Stimulated activated effector memory CD8-positive, alpha-beta T cell treated with anti-CD3 and anti-CD28 coated beads, Interleukin-12 subunit alpha, Interleukin-12 subunit beta, amount 100 ng/mL, for 72 hours (primary cell): ENCODE data around the gene MTUS2.

Source experiments
- ATAC-seq: fragments of 150-1000 bp; cut with Tn5 transposase; 2 replicates; pipeline ENCODE4 v1.10.0; 2021
- DNase-seq, 2 donors: peaks; one replicate each; pipeline ENCODE4 v3.0.0; 2021 to 2022; ENCODE audit warnings: low spot score in 2 of 2
- H3K27ac Mint-ChIP-seq: one replicate; pipeline ENCODE4 v1.8.0; 2022; ENCODE audit warnings: mild to moderate bottlenecking, mixed read lengths
- H3K36me3 Mint-ChIP-seq: one replicate; pipeline ENCODE4 v1.8.0; 2022; ENCODE audit warnings: mild to moderate bottlenecking, mixed read lengths
- H3K4me1 Mint-ChIP-seq: one replicate; pipeline ENCODE4 v1.8.0; 2022; ENCODE audit warnings: mixed read lengths
- H3K4me3 Mint-ChIP-seq: one replicate; pipeline ENCODE4 v1.8.0; 2022; ENCODE audit warnings: mild to moderate bottlenecking, mixed read lengths
- H3K9me3 Mint-ChIP-seq: one replicate; pipeline ENCODE4 v1.8.0; 2022; ENCODE audit warnings: mixed read lengths

The MTUS2 gene

DNA sequence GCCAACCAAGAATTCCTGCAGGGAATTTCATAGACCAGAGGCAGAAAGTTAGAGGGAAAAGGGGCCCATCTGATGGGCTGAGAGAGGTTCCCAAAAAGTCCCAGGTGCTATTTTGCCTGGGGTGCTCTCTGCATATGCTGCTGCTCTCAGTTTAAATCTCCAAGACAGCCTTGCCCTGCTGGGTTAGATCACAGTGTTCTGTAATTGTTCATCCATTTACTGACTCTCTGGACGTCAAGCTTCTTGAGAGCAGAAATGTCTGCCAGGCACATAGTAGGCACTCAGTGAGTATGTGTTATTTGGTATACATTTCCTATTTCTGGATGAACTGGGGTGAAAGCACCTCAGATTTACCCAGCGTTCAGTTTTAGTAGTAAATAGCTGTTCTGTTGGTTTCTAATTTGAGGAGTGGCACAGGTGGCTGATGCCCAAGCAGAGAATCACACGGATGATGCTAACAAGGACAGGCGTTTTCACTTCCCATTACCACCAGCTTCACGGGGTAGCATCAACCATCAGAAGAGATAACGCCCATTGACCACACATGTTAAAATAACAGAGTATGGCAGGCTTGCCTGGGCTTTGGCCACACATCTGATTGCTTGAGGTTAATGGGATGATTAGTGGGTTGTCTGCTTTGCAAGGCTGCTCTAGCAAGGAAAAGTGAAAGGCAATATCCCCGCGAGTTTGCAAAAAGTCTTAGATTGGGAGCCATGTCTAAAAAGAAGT, 614.2 kb downstream of the MTUS2 start:
- no peak overlapping the region for H3K4me3 Mint-ChIP-seq
- no peak for ATAC-seq
- H3K27ac Mint-ChIP-seq: no peak overlapping the region
- DNase-seq: no peak
- H3K9me3 Mint-ChIP-seq: no peaks in the 10 kb centered on the region
- no peaks in the 10 kb centered on the region for H3K4me1 Mint-ChIP-seq
- H3K36me3 Mint-ChIP-seq: no peaks in the 10 kb centered on the region

DNA sequence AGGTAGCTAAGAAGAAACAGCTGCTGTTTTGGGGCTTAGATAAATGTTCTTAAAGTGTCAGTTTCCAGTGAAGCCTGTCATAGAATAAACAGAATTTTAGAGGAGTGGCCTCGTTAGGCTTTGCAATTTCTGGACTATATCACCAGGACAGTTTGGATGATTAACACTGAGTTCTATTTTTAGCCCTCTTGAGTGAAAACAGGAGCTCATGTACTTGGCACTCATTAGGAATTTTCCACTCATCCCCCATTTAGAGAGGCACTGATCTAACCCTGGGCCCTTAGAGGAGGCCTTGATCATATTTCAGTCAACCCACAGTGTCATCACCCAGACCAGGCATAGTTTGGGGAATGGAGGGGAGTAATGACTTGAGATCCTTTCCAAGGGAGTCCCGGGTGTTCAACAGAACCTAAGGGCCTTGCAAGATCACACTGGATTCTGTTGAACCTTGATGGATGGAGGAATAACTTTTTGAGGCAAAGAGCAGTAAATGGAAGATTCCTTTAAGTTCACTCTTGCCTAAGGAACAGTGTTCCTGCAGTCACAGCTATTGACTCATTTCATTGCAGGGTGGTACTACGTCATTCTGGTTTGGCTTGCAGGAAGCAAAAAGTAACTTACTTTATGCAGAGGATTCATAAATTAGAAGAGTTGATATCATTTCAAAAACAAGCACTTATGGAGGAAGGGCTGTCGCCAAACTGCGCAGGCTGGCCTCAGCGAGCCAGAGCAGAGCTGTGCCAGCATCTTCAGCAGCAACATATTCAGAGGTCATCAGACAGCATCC, 615.2 kb downstream of the MTUS2 start:
- no peaks in the 10 kb centered on the region for H3K36me3 Mint-ChIP-seq
- H3K9me3 Mint-ChIP-seq: no peaks in the 10 kb centered on the region
- DNase-seq: no peak

DNA sequence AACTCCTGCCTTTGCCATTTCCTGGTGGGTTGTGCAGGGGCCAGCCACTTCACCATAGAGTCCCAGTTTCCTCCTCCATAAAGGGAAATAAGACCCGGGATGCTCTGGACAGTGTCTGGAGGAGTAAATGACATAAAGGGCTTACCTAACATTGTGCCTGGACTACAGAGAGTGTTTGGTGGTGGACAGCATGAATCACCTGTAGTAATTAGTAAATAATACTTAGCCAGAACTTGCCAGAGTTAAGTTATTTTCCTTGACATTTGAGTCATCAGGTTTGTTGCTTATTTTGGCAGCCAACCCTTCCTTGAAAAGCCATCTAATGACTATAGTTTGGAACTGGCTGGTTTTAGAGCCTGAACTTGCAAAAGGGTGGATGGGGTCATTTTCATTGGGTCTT, 616.2 kb downstream of the MTUS2 start:
- H3K9me3 Mint-ChIP-seq: no peaks in the 10 kb centered on the region
- no peak overlapping the region for H3K27ac Mint-ChIP-seq
- no peaks in the 10 kb centered on the region for H3K36me3 Mint-ChIP-seq
- H3K4me1 Mint-ChIP-seq: no peaks in the 10 kb centered on the region
- H3K4me3 Mint-ChIP-seq: no peak overlapping the region
- no peak for ATAC-seq
- no peak for DNase-seq

More for the DNA sequence above, 615.2 kb downstream of the MTUS2 start:
- H3K27ac Mint-ChIP-seq: no peak overlapping the region
- no peak for ATAC-seq
- H3K4me3 Mint-ChIP-seq: no peak overlapping the region
- H3K4me1 Mint-ChIP-seq: no peaks in the 10 kb centered on the region

DNA sequence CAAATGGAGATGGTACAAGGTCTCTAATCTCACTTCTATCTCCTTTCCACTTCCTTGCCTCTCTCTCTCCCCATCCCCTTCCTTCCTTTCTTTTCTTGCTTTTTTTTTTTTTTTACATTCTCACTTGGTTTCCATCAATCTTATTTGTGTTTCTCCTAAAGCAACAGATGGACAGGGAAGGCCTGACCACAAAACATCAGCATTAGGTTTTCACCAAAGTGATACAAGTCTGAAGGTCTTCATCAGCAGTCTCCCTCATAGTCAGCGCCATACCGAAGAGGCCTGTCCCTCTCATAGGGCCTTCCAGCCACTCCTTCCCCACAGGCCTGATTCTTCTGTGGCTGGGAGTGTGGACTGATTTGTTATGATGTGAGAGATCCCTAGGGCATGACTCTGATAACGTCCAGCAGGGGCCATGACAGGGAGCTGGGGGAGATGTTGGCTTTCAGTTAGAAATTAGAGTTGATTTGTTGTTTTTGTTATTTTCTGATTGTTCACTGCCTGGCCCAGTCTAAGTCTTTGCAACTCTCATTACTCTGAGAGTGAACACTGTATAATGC, 616.7 kb downstream of the MTUS2 start:
- ATAC-seq (no peak), DNase-seq (no peak)
- Mint-ChIP-seq H3K27ac (no peak overlapping the region), H3K36me3 (no peaks in the 10 kb centered on the region), H3K4me3 (no peak overlapping the region), H3K9me3 (no peaks in the 10 kb centered on the region), H3K4me1 (no peaks in the 10 kb centered on the region)

DNA sequence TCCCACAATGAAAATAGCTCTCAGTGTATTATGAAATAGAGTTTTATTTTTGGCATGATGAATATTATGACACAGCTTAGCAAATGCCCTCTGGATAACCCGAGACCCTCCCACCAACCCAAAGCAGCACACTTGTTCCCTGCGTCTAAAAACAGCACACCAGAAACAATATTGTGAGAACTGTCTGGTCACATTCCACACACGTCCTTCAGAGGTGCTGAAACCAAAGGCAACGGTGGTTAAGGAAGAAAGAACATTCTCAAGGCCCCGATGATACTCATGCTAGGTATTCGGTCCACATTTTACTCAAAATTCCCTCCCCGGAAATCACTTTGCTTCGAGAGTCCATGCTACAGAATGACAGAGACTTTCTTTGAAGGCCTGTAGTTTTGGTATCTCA, 618.6 kb downstream of the MTUS2 start:
- no peaks in the 10 kb centered on the region for H3K9me3 Mint-ChIP-seq
- no peak overlapping the region for H3K4me3 Mint-ChIP-seq
- DNase-seq (no peak), ATAC-seq (no peak)
- no peaks in the 10 kb centered on the region for H3K36me3 Mint-ChIP-seq
- no peaks in the 10 kb centered on the region for H3K4me1 Mint-ChIP-seq
- no peak overlapping the region for H3K27ac Mint-ChIP-seq

DNA sequence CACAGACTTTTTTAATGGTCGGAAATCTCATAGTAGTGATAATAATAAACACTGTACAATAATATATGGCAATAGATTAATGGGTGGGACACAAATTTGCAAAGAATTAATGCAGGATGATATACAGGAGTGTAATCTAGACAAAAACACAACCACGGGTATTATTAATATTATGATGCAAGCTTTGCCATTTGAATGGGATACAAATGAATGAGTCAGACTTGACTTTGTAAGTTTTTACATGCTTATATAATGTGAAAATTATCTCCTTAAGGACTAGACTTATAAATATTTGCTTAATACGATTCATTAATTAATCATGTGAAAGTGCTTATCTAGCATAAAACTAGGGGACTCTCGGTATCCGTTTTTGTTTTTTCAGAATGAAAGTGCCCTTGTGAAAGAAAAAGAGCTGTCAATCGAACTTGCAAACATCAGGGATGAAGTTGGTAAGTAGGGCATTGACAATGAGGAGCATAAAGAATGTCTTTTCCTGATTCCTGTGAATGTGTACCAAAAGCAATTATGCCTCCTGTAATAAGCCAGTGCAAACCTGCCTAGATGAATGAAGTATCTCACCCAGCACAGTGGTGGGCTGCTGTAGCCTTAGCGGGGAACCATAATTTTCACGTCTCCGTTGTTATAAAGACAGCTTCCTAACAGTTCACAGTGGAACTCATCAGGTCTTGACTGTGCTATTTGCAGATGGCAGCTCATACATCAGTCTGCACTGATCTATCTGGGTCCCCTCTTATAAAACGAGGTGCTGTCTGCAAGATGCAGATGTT, 619.7 kb downstream of the MTUS2 start:
- DNase-seq: no peak
- H3K36me3 Mint-ChIP-seq: no peaks in the 10 kb centered on the region
- ATAC-seq: no peak
- H3K4me3 Mint-ChIP-seq: no peak overlapping the region
- no peak overlapping the region for H3K27ac Mint-ChIP-seq
- H3K9me3 Mint-ChIP-seq: no peaks in the 10 kb centered on the region
- no peaks in the 10 kb centered on the region for H3K4me1 Mint-ChIP-seq

DNA sequence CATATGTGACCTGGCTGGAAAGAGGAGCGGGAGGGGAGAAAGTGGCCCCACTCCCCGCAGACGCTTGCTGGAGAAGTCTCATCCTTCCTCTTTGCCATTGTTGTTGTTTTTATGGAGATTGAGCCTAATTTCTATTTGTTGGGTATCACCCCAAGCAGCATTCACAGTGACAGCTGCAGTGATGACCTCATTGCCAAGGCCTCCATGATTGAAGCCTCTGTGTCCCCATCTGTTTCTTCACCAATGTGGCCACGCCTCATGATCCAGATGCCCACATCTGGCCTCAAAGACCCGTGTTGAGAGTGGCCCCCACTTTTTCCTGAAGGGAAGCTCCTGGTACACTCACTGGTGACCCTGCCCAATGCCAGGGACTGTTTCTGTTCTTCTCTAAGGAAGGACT, 621.2 kb downstream of the MTUS2 start:
- H3K4me3 Mint-ChIP-seq: no peak overlapping the region
- no peaks in the 10 kb centered on the region for H3K4me1 Mint-ChIP-seq
- DNase-seq: no peak
- no peak overlapping the region for H3K27ac Mint-ChIP-seq
- H3K9me3 Mint-ChIP-seq: no peaks in the 10 kb centered on the region
- H3K36me3 Mint-ChIP-seq: no peaks in the 10 kb centered on the region
- ATAC-seq: no peak

DNA sequence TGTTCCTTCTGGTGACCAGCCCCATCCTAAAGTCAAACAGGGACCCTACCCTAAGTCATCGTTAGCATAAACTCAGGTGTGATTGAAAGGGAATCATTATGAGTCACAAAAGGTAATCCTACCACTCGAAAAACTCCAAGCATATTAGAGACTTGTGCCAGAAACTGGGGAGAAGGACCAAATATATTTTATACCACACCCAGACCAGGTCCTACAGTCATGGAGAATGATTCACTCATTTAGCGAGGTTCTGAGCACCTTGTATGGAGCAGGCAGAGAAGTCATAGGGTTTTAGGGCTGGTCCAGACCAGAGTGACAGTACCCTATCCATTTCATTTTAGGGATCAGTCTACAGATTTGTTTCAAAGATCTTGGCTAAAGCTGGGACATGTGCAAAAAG, 625.9 kb downstream of the MTUS2 start:
- Mint-ChIP-seq H3K4me3 (no peak overlapping the region), H3K36me3 (no peaks in the 10 kb centered on the region), H3K27ac (no peak overlapping the region), H3K4me1 (no peaks in the 10 kb centered on the region), H3K9me3 (no peaks in the 10 kb centered on the region)
- DNase-seq (no peak), ATAC-seq (no peak)

DNA sequence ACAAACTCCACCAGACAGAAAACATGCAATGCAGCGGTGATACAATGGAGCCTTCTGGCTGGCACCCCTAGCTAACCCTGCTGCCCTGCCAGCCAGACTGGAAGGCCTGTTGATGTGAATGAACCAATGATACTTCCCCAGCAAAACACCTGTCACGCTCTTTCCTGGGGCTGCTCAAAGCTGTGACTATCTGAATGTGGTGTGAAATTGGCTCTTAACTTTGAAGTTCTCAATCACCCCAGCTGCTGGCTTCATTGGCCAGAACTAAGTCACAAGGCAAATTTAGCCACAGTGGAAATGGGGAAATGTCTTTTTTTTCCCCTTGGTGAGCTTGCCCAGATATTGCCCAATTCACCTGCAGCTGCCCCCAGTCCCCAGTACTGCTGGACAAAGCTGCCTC, 628.0 kb downstream of the MTUS2 start:
- Mint-ChIP-seq H3K4me3 (no peak overlapping the region), H3K27ac (no peak overlapping the region), H3K4me1 (no peaks in the 10 kb centered on the region), H3K36me3 (no peaks in the 10 kb centered on the region), H3K9me3 (no peaks in the 10 kb centered on the region)
- ATAC-seq (no peak), DNase-seq (no peak)

DNA sequence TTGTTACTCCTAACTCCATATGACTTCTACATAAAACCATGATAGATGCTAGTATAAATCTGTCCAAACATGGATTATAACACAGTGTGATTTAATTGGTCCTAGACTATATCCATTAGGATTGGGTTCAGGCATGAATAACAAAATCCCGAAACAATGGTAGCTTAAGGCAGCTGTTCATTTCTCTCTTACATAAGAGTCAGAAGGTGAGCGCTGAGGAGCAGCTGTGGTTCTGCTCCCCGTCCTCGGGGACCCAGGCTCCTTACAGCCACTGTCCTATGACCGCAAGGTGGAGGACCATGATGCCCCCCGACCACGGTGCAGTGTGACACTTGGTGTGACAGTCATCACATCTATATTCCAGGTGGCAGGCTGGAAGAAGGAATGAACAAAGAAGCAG, 629.6 kb downstream of the MTUS2 start:
- H3K4me3 Mint-ChIP-seq: no peak overlapping the region
- DNase-seq (no peak), ATAC-seq (no peak)
- no peaks in the 10 kb centered on the region for H3K9me3 Mint-ChIP-seq
- no peak overlapping the region for H3K27ac Mint-ChIP-seq
- no peaks in the 10 kb centered on the region for H3K36me3 Mint-ChIP-seq
- H3K4me1 Mint-ChIP-seq: no peaks in the 10 kb centered on the region

DNA sequence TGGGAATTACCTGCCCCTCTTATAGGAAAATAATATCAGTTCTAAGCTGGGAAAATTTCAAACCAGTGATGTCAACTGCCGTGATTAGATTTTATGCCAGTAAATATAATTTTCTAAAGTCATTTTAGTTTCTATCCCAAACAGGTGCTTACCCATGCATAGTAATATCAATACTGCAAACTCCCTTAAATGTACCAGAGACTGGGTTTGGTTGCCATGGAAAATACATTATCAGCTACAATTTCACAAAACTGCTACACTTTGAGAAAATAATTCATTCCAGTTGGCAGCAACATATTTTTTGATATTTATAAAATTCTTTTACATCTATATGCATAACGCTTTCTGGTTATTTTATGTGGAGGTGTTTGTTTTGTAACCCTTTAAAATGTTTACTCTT, 631.8 kb downstream of the MTUS2 start:
- Mint-ChIP-seq H3K4me3 (no peak overlapping the region), H3K9me3 (no peaks in the 10 kb centered on the region), H3K4me1 (no peaks in the 10 kb centered on the region), H3K27ac (no peak overlapping the region), H3K36me3 (no peaks in the 10 kb centered on the region)
- ATAC-seq (no peak), DNase-seq (no peak)

DNA sequence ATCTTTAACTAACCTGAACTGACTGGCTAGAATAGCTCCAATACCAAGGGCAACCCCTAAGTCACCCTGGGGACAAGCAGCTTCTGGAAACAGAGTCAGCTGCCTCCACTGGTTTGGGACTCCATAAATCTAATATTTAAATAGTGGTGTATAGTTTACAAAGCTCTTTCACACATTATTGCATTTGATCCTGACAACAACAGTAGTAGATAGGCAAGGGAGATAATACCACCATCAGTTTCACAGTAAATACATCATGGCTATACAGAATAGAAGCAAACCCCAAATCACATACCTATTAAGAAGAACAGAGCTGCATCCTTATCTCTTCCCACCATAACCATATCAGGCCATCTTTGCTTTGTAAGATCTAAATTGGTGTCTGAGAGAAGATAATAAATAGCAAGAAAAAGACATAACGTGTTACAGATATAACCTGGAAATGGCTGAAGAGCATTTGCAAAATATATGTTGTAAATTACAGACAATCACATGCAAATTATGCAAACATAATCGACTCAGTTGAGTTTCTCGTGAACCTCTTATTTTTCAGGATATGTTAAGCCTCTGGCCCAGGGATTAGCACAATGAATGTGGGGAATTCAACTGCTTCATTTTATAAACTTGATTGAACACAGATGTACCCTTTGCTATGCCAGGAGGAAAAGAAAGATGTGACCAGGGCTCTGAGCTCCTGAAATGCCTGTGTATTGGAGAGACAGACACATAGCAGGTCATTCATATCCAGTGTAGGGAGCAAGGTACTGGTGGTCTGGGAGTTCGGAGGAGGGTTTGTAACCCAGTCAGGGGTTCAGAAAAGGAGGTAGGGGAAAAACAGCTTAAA, 632.9 kb downstream of the MTUS2 start:
- ATAC-seq: no peak
- H3K27ac Mint-ChIP-seq: no peak overlapping the region
- no peaks in the 10 kb centered on the region for H3K9me3 Mint-ChIP-seq

DNA sequence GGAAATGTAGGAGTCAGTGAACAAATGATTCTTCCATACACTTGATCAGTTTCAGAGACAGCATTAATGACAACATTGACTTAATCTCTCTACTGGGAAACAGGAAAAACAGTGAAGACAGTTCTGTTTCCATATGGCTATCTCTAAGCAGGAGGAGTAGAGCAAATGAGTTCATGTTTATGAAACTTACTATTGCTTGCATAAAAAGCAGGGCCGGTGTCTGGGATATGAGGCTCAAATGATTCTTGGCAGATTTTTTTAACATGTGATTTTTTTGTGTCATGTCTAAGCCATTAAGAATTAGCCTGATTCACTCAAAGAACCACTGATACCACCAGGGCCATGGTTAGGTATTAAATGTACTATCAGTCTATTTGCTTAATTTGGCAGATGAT, 633.5 kb downstream of the MTUS2 start:
- Mint-ChIP-seq H3K36me3 (no peaks in the 10 kb centered on the region), H3K4me1 (no peaks in the 10 kb centered on the region), H3K9me3 (no peaks in the 10 kb centered on the region), H3K4me3 (no peak overlapping the region), H3K27ac (no peak overlapping the region)
- DNase-seq (no peak), ATAC-seq (no peak)

More for the DNA sequence above, 632.9 kb downstream of the MTUS2 start:
- H3K4me3 Mint-ChIP-seq: no peak overlapping the region
- H3K36me3 Mint-ChIP-seq: no peaks in the 10 kb centered on the region
- H3K4me1 Mint-ChIP-seq: no peaks in the 10 kb centered on the region
- DNase-seq: no peak

DNA sequence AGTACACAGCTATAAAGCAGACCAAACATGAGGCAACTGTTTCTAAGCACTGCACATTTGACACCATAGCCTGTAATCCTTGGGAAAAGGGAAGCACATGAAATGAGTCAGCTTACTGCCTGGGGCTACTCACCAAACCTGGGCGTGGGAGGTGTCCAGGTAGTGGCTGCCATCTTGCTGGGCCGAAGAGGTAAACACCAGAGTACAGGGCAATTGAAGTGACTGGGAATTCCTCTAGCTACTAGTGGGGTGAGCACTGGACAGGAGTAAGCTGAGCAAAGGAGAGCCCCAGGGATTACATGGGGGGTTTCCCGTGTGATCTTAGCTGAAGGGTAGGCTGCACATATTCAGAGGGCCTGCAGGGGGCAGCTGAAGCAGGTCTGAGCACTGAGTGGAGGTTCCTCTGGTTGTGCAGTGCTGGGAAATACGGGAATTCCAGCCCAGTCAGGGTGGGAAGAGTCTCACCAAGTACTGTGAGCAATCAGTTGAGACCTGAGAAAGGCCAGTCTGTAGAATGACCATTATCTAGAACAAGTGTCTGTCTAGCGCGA, 634.9 kb downstream of the MTUS2 start:
- DNase-seq: no peak
- peak; percentile 56 for ATAC-seq

More for the DNA sequence above, 634.9 kb downstream of the MTUS2 start:
- Mint-ChIP-seq H3K27ac (no peak overlapping the region), H3K4me3 (no peak overlapping the region), H3K36me3 (no peaks in the 10 kb centered on the region), H3K4me1 (no peaks in the 10 kb centered on the region), H3K9me3 (no peaks in the 10 kb centered on the region)
